NCI-H128 (cell line): ENCODE measurements around the gene SPATA6L.

Experiments used
- DNase-seq: peaks from one replicate; lab custom pipeline; 2025; ENCODE audit not compliant: unreplicated experiment; lab: John Stamatoyannopoulos, UW

SPATA6L gene

GRCh38 chr9:4553951-4554381 is 112.3 kb downstream of the SPATA6L start:
- DNase-seq: no peak

DNA sequence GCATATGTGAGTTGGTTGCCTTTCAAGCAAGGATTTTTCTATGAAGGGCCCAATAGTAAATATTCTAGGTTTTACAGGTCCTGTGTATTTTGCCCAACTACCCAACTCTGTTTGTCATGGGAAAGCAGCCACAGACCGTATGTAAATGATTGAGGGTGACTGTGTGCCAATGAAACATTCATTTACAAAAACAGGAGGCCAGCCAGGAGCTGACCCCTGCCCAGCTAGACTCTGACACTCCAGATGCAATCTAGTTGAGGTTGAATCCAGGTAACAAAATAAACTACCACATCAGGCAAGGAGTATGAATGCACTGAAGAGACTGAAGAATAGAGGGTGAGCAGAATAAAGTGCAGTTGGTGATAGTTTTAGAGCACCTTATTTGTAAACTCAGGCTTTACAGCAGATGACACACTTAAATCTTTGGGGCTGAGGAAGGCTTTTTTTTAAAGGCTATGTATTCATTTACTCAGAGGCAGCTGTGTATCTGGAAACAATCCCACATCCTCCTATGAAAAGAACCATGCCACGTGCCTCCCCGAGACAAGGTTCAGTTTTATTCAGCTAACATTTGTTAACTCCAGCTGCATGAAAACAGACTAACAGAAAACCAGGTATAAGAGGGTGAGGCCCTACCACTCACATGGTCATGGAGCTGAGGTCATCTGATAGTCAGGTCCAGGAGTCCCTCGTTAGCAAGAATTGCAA is 115.3 kb downstream of the SPATA6L start:
- DNase-seq: no peak

GRCh38 chr9:4549751-4550295 is 116.5 kb downstream of the SPATA6L start:
- DNase-seq: no peak

GRCh38 chr9:4548811-4549725 is 117.2 kb downstream of the SPATA6L start:
- DNase-seq: no peak
